C4-2B (cell line): ENCODE results near the gene BTBD6.

ENCODE experiments used
- H3K27ac ChIP-seq: fragments of 450-650 bp; 2 replicates; pipeline ENCODE4 v1.5.1; 2017
- ZFX ChIP-seq: fragments of 450-650 bp; IDR thresholded peaks from 2 replicates; pipeline ENCODE4 v1.6.1; 2017
- TF ChIP-seq, protein P1 (sequence below): fragments of 450-650 bp; conservative IDR thresholded peaks from 2 replicates; pipeline ENCODE4 v1.5.1; 2017; ENCODE audit warnings: mild to moderate bottlenecking

The BTBD6 gene

GRCh38 chr14:105260959-105261358 lies 12.6 kb downstream of the BTBD6 start:
- no peak for TF ChIP-seq ZFX
- TF ChIP-seq, protein P1, sequence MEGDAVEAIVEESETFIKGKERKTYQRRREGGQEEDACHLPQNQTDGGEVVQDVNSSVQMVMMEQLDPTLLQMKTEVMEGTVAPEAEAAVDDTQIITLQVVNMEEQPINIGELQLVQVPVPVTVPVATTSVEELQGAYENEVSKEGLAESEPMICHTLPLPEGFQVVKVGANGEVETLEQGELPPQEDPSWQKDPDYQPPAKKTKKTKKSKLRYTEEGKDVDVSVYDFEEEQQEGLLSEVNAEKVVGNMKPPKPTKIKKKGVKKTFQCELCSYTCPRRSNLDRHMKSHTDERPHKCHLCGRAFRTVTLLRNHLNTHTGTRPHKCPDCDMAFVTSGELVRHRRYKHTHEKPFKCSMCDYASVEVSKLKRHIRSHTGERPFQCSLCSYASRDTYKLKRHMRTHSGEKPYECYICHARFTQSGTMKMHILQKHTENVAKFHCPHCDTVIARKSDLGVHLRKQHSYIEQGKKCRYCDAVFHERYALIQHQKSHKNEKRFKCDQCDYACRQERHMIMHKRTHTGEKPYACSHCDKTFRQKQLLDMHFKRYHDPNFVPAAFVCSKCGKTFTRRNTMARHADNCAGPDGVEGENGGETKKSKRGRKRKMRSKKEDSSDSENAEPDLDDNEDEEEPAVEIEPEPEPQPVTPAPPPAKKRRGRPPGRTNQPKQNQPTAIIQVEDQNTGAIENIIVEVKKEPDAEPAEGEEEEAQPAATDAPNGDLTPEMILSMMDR: no peak
- H3K27ac ChIP-seq: no peak overlapping the region

GRCh38 chr14:105261781-105262180 lies 13.4 kb downstream of the BTBD6 start:
- TF ChIP-seq ZFX: no peak
- TF ChIP-seq, protein P1: no peak
- no peak overlapping the region for H3K27ac ChIP-seq

- TF ChIP-seq, protein P1: no peak
- TF ChIP-seq ZFX: no peak
- no peak overlapping the region for H3K27ac ChIP-seq
Measured at GRCh38 chr14:105267820-105268548, 19.7 kb downstream of the BTBD6 start.

DNA sequence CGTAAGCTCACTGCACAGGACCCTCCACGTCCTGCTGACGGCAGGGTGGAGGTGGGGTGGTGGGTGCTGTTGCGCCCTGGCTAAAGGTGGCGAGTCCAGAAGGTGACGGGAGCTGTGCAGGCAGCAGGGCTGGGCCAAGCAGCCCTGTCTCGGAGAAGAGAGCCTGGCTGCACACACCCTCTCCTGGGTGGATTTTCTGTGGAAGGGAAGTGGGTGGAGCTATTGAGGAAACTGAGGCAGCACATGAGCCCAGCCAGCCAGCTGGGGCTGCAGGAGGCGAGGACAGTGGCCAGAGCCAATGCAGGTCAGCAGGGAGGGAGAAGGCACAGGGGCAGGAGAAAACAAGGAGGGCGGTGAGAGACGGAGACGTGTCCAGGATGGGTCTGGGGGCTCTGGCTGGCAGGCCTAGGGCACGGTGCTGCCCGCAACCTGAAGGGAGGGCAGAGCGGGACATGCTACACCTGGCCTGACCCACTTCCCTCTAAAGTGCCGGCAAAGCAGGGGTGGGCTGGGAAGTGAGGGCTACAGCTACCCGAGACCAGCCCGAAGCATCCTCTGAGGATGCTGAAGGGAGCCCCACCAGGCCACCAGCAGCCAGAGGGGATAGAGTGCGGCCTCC lies 20.5 kb downstream of the BTBD6 start:
- H3K27ac ChIP-seq: no peak overlapping the region

DNA sequence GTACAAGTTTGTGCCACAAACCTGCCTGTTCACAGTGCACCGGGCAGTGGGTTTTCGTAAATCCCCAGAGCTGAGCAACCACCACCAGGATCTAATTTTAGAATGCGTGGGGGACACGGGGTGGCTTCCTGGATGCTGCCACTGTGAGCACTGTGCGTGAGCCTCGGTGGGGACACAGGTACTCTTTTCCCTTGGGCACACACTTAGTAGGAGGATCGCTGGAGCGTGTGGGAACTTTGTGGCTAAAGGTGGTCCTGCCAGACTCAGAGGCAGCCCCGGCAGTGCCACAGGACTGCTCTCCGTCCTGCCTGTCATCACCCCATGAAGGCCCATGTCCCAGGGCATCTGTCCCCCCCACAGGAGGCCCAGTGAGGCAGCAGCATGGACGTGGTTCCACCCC lies 21.1 kb downstream of the BTBD6 start:
- H3K27ac ChIP-seq: no peak overlapping the region
- TF ChIP-seq, protein P1: no peak
- TF ChIP-seq ZFX: no peak

More for the DNA sequence above, 20.5 kb downstream of the BTBD6 start:
- TF ChIP-seq ZFX: no peak
- TF ChIP-seq, protein P1: no peak

DNA sequence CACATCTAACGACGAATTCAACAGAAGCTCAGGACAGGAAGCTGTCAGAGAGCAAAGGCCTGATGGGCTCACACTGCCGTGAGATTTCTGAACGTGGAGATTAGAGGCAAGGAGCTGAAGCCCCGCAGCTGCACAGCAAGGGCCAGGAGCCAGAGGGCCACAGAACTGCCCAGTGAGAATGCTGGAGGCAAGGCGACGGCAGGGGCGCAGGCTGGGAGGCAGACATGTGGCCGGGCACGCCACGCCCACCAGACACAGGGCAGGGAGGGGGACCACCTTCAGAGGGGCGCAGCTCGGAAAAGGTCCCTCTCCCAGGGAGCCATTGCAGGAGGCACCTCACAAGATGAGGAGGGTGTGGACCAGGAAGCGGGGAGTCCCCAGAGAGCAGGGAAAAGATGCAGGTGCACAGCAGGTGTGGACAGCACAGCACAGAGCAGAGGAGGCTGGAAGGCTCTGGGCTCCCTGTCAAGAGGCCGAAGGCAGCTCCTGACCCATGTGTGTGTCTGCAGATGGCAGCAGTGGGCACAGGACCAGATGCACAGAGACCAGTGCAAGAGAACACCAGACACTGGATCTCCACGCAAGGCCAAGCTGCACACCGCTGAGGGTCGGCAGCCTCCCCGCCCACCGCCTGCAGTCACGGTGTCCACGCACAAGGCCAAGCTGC lies 23.0 kb downstream of the BTBD6 start:
- H3K27ac ChIP-seq: no peak overlapping the region
- TF ChIP-seq ZFX: no peak
- TF ChIP-seq, protein P1: no peak

- TF ChIP-seq, protein P1: no peak
- H3K27ac ChIP-seq: peak overlapping the region; percentile 59
Measured at GRCh38 chr14:105272623-105273022, 24.3 kb downstream of the BTBD6 start.
